Esophagus squamous epithelium (tissue), 4 donors: ENCODE measurements around the gene NMRAL1.

ENCODE experiments used
- POLR2A ChIP-seq, 4 donors: fragments of 450-650 bp; IDR thresholded peaks; one replicate each; pipeline ENCODE4 v1.6.1; 2017; ENCODE audit warnings: antibody characterized with exemption in 4 of 4, mild to moderate bottlenecking in 4 of 4, moderate library complexity in 3 of 4
- TF ChIP-seq, protein P1 (sequence below), 6 experiments: fragments of 450-650 bp in 4 of 6; fragments of 200-600 bp in 2 of 6; sonication (generic) in 2 of 6; IDR thresholded peaks; one replicate each; pipeline ENCODE4 v1.5.1; 2016 to 2019; ENCODE audit warnings: antibody characterized with exemption in 6 of 6, mild to moderate bottlenecking in 4 of 6, moderate library complexity in 4 of 6

- TF ChIP-seq, protein P1, sequence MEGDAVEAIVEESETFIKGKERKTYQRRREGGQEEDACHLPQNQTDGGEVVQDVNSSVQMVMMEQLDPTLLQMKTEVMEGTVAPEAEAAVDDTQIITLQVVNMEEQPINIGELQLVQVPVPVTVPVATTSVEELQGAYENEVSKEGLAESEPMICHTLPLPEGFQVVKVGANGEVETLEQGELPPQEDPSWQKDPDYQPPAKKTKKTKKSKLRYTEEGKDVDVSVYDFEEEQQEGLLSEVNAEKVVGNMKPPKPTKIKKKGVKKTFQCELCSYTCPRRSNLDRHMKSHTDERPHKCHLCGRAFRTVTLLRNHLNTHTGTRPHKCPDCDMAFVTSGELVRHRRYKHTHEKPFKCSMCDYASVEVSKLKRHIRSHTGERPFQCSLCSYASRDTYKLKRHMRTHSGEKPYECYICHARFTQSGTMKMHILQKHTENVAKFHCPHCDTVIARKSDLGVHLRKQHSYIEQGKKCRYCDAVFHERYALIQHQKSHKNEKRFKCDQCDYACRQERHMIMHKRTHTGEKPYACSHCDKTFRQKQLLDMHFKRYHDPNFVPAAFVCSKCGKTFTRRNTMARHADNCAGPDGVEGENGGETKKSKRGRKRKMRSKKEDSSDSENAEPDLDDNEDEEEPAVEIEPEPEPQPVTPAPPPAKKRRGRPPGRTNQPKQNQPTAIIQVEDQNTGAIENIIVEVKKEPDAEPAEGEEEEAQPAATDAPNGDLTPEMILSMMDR (IDR thresholded peaks at IDR 0.05) = no peak
- no peak for TF ChIP-seq POLR2A (IDR thresholded peaks at IDR 0.05)
These were observed 46.5 kb upstream of the NMRAL1 start for GRCh38 chr16:4520913-4521312.
